OCI-LY7 (cell line): ENCODE measurements around the gene TMC1.

ENCODE experiments used
- CTCF ChIP-seq: fragments of 200-600 bp; sonication (generic); conservative IDR thresholded peaks from 2 replicates; pipeline ENCODE4 v1.5.1; 2014; ENCODE audit warnings: mild to moderate bottlenecking, antibody characterized with exemption, low read length, moderate library complexity, mixed read lengths
- EZH2phosphoT487 ChIP-seq: fragments of 200-600 bp; sonication (generic); IDR thresholded peaks from 2 replicates; pipeline ENCODE4 v1.6.1; 2018; ENCODE audit warnings: low read depth, borderline replicate concordance, mild to moderate bottlenecking, mixed run types, antibody characterized with exemption, low read length, moderate library complexity, mixed read lengths

DNA sequence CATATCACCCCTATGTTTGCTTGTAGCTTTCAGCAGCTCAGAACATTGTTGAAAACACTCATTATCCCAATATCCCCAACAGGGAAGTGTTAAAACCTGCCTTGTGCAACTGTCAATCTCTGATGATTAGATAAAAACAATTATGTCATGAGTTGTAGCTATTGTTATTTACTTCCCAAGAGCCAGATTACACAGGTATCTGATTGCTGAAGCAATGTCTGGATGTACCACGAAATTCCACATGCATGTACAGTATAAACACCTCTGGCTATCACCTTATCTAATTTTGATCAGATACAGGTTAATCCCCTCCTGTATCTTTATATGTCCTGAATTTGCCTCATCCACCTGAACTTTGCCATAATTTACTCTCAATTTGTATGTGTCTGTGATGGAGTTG is 38.7 kb downstream of the TMC1 start:
- TF ChIP-seq CTCF (no peak), EZH2phosphoT487 (no peak)
